Spleen (tissue), 11 donors: ENCODE measurements around the gene FBXL16. TPM values are rescaled to one million over a fixed set of nuclear protein-coding genes. Genes with fewer than 3 reads are reported as not detected.

Source experiments
- DNase-seq: peaks from one replicate; pipeline ENCODE4 v3.0.0-alpha.2; 2020
- H3K27ac ChIP-seq, 8 donors: fragments of 200-600 bp; sonication (generic) in 7 of 8; 1 replicate in 4 of 8; 2 replicates in 4 of 8; pipeline versions ENCODE4 v1.5.0 to v1.8.0; 2016 to 2021; ENCODE audit warnings: inconsistent platforms in 4 of 8, mild to moderate bottlenecking in 4 of 8, moderate library complexity in 1 of 8
- H3K27me3 ChIP-seq, 7 donors: fragments of 200-600 bp; sonication (generic) in 6 of 7; replicated peaks in 1 of 7; 1 replicate in 4 of 7; 2 replicates in 3 of 7; pipeline versions ENCODE4 v1.5.0 to v1.8.0; 2016 to 2021; ENCODE audit warnings: inconsistent platforms in 3 of 7, mild to moderate bottlenecking in 1 of 7
- H3K36me3 ChIP-seq, 6 donors: fragments of 200-600 bp; sonication (generic) in 5 of 6; 1 replicate in 4 of 6; 2 replicates in 2 of 6; pipeline versions ENCODE4 v1.5.0 to v1.8.0; 2016 to 2021; ENCODE audit warnings: inconsistent platforms in 2 of 6
- H3K4me1 ChIP-seq, 6 donors: fragments of 200-600 bp; sonication (generic) in 5 of 6; 1 replicate in 3 of 6; 2 replicates in 3 of 6; pipeline versions ENCODE4 v1.5.0 to v1.8.0; 2016 to 2021; ENCODE audit warnings: inconsistent platforms in 3 of 6
- H3K4me3 ChIP-seq, 8 donors: fragments of 200-600 bp; sonication (generic) in 7 of 8; 1 replicate in 4 of 8; 2 replicates in 4 of 8; pipeline versions ENCODE4 v1.5.0 to v1.8.0; 2016 to 2021; ENCODE audit warnings: inconsistent platforms in 4 of 8, mild to moderate bottlenecking in 4 of 8, moderate library complexity in 2 of 8
- H3K9me3 ChIP-seq, 8 donors: fragments of 200-600 bp; sonication (generic) in 7 of 8; 1 replicate in 4 of 8; 2 replicates in 4 of 8; pipeline versions ENCODE4 v1.5.0 to v1.8.0; 2016 to 2021; ENCODE audit warnings: inconsistent platforms in 4 of 8
- CTCF ChIP-seq, 11 experiments: fragments of 200-600 bp in 7 of 11; fragments of 450-650 bp in 4 of 11; sonication (generic) in 4 of 11; IDR thresholded peaks in 8 of 11; conservative IDR thresholded peaks in 3 of 11; 1 replicate in 7 of 11; 2 replicates in 4 of 11; pipeline versions ENCODE4 v1.4.0 to v1.8.0; 2016 to 2021; ENCODE audit warnings: antibody characterized with exemption in 11 of 11, inconsistent platforms in 4 of 11, mild to moderate bottlenecking in 1 of 11
- POLR2A ChIP-seq, 3 donors: fragments of 450-650 bp; IDR thresholded peaks; one replicate each; pipeline ENCODE4 v1.5.1; 2017; ENCODE audit warnings: antibody characterized with exemption in 3 of 3, mild to moderate bottlenecking in 1 of 3
- POLR2AphosphoS5 ChIP-seq, 3 donors: sonication (generic); formaldehyde crosslinking; IDR thresholded peaks; one replicate each; pipeline ENCODE4 v1.5.1; 2017; ENCODE audit warnings: antibody characterized with exemption in 3 of 3
- WGBS, 5 donors: extraction: QIAGEN DNeasy Blood & Tissue Kit in 3 of 5; methylation state at CpG; one replicate each; pipeline versions ENCODE4 v1.1.5 to v1.1.7; 2013 to 2018; 5-methylcytosine and 5-hydroxymethylcytosine counted together
- intact Hi-C: fragments of 100-400 bp; cut with DNase I; formaldehyde crosslinking; loops from one replicate; pipeline ENCODE4 v1.15.0; 2023; ENCODE audit warnings: low total_unique reads
- polyA plus RNA-seq, 3 donors: library from polyadenylated mRNA; stranded (reverse); fragments of 200-250 nt; gene quantifications; one replicate each; pipeline ENCODE4 v1.2.1, GENCODE V29; 2013
- total RNA-seq, 7 donors: library from RNA; depleted of rRNA in 3 of 7; stranded (reverse); fragments of >200 nt in 3 of 7; fragmentation: NEBNext Ultra II Directional in 4 of 7; extraction: Animal tissue kit (Norgen Biotek cat#: 25700) in 4 of 7; gene quantifications; one replicate each; pipeline versions ENCODE4 v1.1.0 to v1.2.1, GENCODE V29; 2016 to 2021
- donor health status: healthy with polysubstance abuse.
- donor health status: DM: no; HTN: no; CAD: no; lungs with moderate emphysema.
- donor health status: DM: no; HTN: no; CAD: no.
- donor health status: Bipolar disorder and iron deficiency.
- donor health status: healthy.
- donor health status: DM: no; HTN: no; CAD: no.
- donor health status: DM: yes; HTN: yes; CAD: no.

FBXL16 gene
- total and polyA plus RNA-seq, 10 donors, result 0.48 to 2.6 (median 1.5) TPM

GRCh38 chr16:716768-717325, 11.2 kb upstream of the FBXL16 start:
- Histone ChIP-seq H3K9me3 (no peaks in the 10 kb centered on the region), H3K36me3 (peaks cover 0 to 6% (median 0%) of the 10 kb centered on the region in 6 donors), H3K27me3 (peaks cover 0 to 60% (median 12%) of the 10 kb centered on the region in 7 donors), H3K27ac (no peak overlapping the region), H3K4me1 (peaks cover 19 to 76% (median 53%) of the 10 kb centered on the region in 6 donors), H3K4me3 (no peak overlapping the region)
- DNase-seq, result no peak
- intact Hi-C loops, result no loop called here
- TF ChIP-seq POLR2AphosphoS5 (IDR thresholded peaks at IDR 0.05) (no peak), CTCF (IDR thresholded peaks at IDR 0.05 in 8 of 11, conservative IDR thresholded peaks at IDR 0.05 in 3 of 11) (no peak), POLR2A (IDR thresholded peaks at IDR 0.05) (no peak)
- 86 to 93% (median 93%) methylated on average over 12 to 29 of the region's 29 CpGs for WGBS, 5 donors

- WGBS, 5 donors, result 28 to 63% (median 32%) methylated on average over 8 to 12 of the region's 12 CpGs
- TF ChIP-seq POLR2A (IDR thresholded peaks at IDR 0.05), result no peak
- no peak for TF ChIP-seq POLR2AphosphoS5 (IDR thresholded peaks at IDR 0.05)
- TF ChIP-seq CTCF (IDR thresholded peaks at IDR 0.05 in 8 of 11, conservative IDR thresholded peaks at IDR 0.05 in 3 of 11), result no peak
- no peak for DNase-seq
- Histone ChIP-seq H3K4me3 (peak overlapping the region in 7 of 8 donors; percentile 67 to 93 (median 72)), H3K27ac (no peak overlapping the region), H3K9me3 (no peaks in the 10 kb centered on the region), H3K36me3 (peaks cover 0 to 5% (median 0%) of the 10 kb centered on the region in 6 donors), H3K4me1 (peaks cover 14 to 76% (median 50%) of the 10 kb centered on the region in 6 donors), H3K27me3 (peaks cover 0 to 67% (median 16%) of the 10 kb centered on the region in 7 donors)
- intact Hi-C loops, result no loop called here
These were observed 10.6 kb upstream of the FBXL16 start for GRCh38 chr16:716200-716568.

GRCh38 chr16:715477-716199, 10.0 kb upstream of the FBXL16 start:
- no peak for DNase-seq
- TF ChIP-seq POLR2AphosphoS5 (IDR thresholded peaks at IDR 0.05) (peak in 1 of 3 donors; percentile 5), POLR2A (IDR thresholded peaks at IDR 0.05) (no peak), CTCF (IDR thresholded peaks at IDR 0.05 in 8 of 11, conservative IDR thresholded peaks at IDR 0.05 in 3 of 11) (peak in 2 of 11 experiments; percentile 13 to 32)
- peak overlapping the region; percentile 67 to 93 (median 71) for H3K4me3 ChIP-seq
- H3K9me3 ChIP-seq, result no peaks in the 10 kb centered on the region
- intact Hi-C loops, result no loop called here
- H3K27ac ChIP-seq, result peak overlapping the region in 3 of 8 donors; percentile 32 to 59 (median 55)
- peaks cover 14 to 76% (median 47%) of the 10 kb centered on the region in 6 donors for H3K4me1 ChIP-seq
- peaks cover 0 to 5% (median 0%) of the 10 kb centered on the region in 6 donors for H3K36me3 ChIP-seq
- peaks cover 3 to 73% (median 22%) of the 10 kb centered on the region in 7 donors for H3K27me3 ChIP-seq
- WGBS, 5 donors, result 3 to 6% (median 4%) methylated on average over 15 to 74 of the region's 74 CpGs
